Chondrocyte (in vitro differentiated cells): Measurements from ENCODE around the gene CTTNBP2NL. TPM values are rescaled to one million over a fixed set of nuclear protein-coding genes. Genes with fewer than 3 reads are reported as not detected.
"Not testable (repeated sequence)": the region's sequence is repeated elsewhere in the genome, so short reads cannot be mapped to it uniquely, and the experiment has no call there.

Experiments used
- DNase-seq: peaks from one replicate; pipeline ENCODE4 v3.0.0; 2021; ENCODE audit warnings: mixed read lengths, low spot score
- H3K27ac Mint-ChIP-seq: one replicate; pipeline ENCODE4 v1.8.0; 2021; ENCODE audit warnings: mild to moderate bottlenecking, moderate library complexity, mixed read lengths; ENCODE audit not compliant: unreplicated experiment
- H3K27me3 Mint-ChIP-seq: 2 replicates; pipeline ENCODE4 v1.8.0; 2021; ENCODE audit warnings: low read depth, mixed read lengths
- H3K36me3 Mint-ChIP-seq: 2 replicates; pipeline ENCODE4 v1.8.0; 2021; ENCODE audit warnings: low read depth, mixed read lengths
- H3K4me1 Mint-ChIP-seq: 2 replicates; pipeline ENCODE4 v1.8.0; 2021; ENCODE audit warnings: low read depth, mild to moderate bottlenecking, mixed read lengths
- H3K4me3 Mint-ChIP-seq: one replicate; pipeline ENCODE4 v1.8.0; 2021; ENCODE audit warnings: mild to moderate bottlenecking, moderate library complexity, mixed read lengths; ENCODE audit not compliant: unreplicated experiment
- H3K9me3 Mint-ChIP-seq: 2 replicates; pipeline ENCODE4 v1.8.0; 2021; ENCODE audit warnings: low read depth, mixed read lengths
- CTCF ChIP-seq: fragments of 200-600 bp; sonication (generic); IDR thresholded peaks from 2 replicates; pipeline ENCODE4 v1.5.0; 2021; ENCODE audit warnings: antibody characterized with exemption, mild to moderate bottlenecking, moderate library complexity
- total RNA-seq: library from RNA; stranded (reverse); gene quantifications from 3 replicates; pipeline ENCODE4 v1.2.1, GENCODE V29; 2021

Gene CTTNBP2NL
- total RNA-seq, 1 donor from 2014 or later, result 52.2 TPM

- H3K27me3 Mint-ChIP-seq, result no peaks in the 10 kb centered on the region
- peaks cover 6% of the 10 kb centered on the region for H3K36me3 Mint-ChIP-seq
- no peak overlapping the region for H3K27ac Mint-ChIP-seq
- DNase-seq, result no peak
- no peaks in the 10 kb centered on the region for H3K4me1 Mint-ChIP-seq
- no peak for TF ChIP-seq CTCF
- H3K4me3 Mint-ChIP-seq, result no peak overlapping the region
- H3K9me3 Mint-ChIP-seq, result peaks cover 5% of the 10 kb centered on the region
These were observed 76.1 kb downstream of the CTTNBP2NL start for GRCh38 chr1:112472142-112472541.

GRCh38 chr1:112477550-112477949 is 81.5 kb downstream of the CTTNBP2NL start:
- Mint-ChIP-seq H3K4me3 (no peak overlapping the region), H3K9me3 (peaks cover 30% of the 10 kb centered on the region), H3K36me3 (peaks cover 19% of the 10 kb centered on the region), H3K27me3 (no peaks in the 10 kb centered on the region), H3K27ac (no peak overlapping the region), H3K4me1 (no peaks in the 10 kb centered on the region)
- DNase-seq, result no peak
- TF ChIP-seq CTCF, result no peak

GRCh38 chr1:112478314-112478713 is 82.3 kb downstream of the CTTNBP2NL start:
- no peak for DNase-seq
- peaks cover 30% of the 10 kb centered on the region for H3K9me3 Mint-ChIP-seq
- no peak overlapping the region for H3K4me3 Mint-ChIP-seq
- no peaks in the 10 kb centered on the region for H3K27me3 Mint-ChIP-seq
- H3K27ac Mint-ChIP-seq, result no peak overlapping the region
- no peak for TF ChIP-seq CTCF
- H3K36me3 Mint-ChIP-seq, result peaks cover 19% of the 10 kb centered on the region
- H3K4me1 Mint-ChIP-seq, result no peaks in the 10 kb centered on the region

- not testable (repeated sequence) for H3K9me3 Mint-ChIP-seq, DNase-seq, H3K27ac Mint-ChIP-seq, H3K4me3 Mint-ChIP-seq, H3K4me1 Mint-ChIP-seq, H3K27me3 Mint-ChIP-seq, H3K36me3 Mint-ChIP-seq
These were observed 90.0 kb downstream of the CTTNBP2NL start for GRCh38 chr1:112486063-112486462.

- not testable (repeated sequence) for H3K36me3 Mint-ChIP-seq, H3K4me1 Mint-ChIP-seq, H3K9me3 Mint-ChIP-seq, DNase-seq, H3K4me3 Mint-ChIP-seq, H3K27ac Mint-ChIP-seq, H3K27me3 Mint-ChIP-seq
These were observed 91.7 kb downstream of the CTTNBP2NL start for GRCh38 chr1:112487686-112488085.

- Mint-ChIP-seq H3K27ac (no peak overlapping the region), H3K9me3 (no peaks in the 10 kb centered on the region)
- TF ChIP-seq CTCF, result no peak
These were observed 92.1 kb downstream of the CTTNBP2NL start for GRCh38 chr1:112488141-112488540.

More at GRCh38 chr1:112488141-112488540, 92.1 kb downstream of the CTTNBP2NL start:
- no peak for DNase-seq
- Mint-ChIP-seq H3K4me1 (no peaks in the 10 kb centered on the region), H3K4me3 (no peak overlapping the region), H3K36me3 (no peaks in the 10 kb centered on the region), H3K27me3 (no peaks in the 10 kb centered on the region)
